GM18520 (cell line): ENCODE results near the gene CCNI.
"Not testable (repeated sequence)": the region's sequence is repeated elsewhere in the genome, so short reads cannot be mapped to it uniquely, and the experiment has no call there.

Source experiments
- ATAC-seq: cut with Tn5 transposase; IDR thresholded peaks from one replicate; pipeline ENCODE4 v1.9.1; 2021; ENCODE audit not compliant: unreplicated experiment

The CCNI gene

DNA sequence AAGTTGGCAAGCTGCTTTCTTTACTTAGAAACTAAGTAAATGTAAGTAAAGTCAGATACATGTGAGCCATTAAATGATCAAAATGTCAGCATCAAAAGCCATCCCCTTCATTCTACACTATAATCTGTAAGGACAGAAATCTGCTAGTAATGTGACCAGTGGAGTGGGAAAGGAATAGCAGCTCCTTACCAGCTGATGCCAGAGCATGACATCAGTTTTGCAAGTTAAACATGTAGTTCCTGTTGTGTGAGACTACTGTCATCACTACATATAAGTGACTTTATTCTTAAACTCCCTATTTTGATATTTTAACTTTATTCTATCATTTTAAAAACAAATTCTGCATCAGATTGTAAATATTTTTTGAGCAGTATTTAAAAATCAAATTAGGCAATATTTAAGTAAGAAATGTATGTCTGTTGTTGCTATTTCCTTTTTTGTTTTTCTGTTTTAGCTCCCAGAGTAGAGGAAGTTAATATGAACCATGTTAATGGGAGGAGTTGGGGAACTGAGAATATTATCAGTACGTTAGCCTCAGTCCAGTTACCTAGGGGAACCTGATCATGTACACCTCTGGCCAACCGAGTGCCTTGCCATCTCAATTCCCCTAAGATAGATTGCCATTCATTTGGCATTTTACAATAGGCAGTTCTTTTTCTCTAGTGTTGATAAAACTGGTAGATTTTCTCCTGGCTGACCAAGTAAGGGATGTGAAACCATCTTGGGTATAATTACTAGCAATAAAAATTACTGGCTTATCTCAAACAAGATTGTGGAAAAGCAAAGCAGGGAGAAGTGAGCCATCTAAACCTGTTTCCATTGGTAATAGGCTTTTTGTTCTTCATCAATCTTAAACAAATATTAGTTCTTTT is 34.7 kb downstream of the CCNI start:
- ATAC-seq = no peak

DNA sequence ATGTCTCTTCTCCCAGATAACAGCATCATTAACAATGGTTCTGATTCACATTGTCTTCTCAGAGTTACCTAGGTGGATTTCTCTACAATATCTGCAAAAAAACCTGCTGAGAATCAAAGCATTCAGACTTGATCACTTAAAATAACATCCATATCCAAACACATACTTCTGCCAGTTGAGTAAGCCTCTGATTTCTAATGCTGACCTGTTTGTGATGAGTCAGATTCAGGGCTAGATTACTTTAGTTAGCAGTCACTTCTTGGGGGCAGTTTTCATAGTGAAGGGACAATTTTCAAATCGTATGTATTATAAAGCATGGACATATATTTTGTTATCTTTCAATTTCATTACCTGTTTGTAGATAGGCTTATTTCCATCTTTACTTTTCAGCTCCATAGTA is 35.5 kb downstream of the CCNI start:
- no peak for ATAC-seq

DNA sequence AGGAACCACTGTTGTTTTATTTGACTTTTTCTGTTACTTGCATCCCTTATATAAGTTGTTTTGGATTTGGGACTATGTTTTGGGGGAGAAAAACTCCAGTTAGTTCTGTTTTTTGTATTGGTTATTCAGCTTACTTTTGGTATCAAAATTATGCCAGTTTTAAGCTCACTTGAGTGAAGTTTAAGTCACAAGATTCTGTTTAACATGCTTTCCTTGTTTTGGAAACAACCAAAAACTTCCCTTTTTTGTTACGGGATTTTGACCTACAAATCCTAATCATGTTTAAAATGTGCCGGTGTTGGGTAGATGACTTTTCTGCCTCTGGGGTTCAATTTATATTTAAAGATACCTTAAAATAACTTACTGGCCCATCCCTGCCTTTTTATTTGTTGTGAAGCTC is 36.0 kb downstream of the CCNI start:
- ATAC-seq = no peak

DNA sequence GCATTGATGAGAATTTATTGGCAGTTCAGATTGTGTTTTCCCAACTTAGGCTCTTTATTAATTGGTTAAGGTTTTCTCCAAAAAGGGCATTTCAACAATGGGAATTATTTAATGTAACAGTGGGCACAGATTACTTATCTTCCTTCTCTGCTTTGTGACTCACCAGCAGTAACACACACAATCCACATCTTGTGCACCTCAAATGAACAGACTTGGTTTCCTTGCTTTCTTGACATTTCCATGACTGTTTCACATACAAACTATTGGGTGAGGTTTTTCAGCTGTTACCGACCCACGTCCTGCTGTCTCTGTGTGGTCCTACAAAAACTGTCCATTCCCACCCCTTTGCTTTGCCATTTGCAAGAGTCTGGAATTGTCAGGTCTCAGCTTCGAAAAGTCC is 38.1 kb downstream of the CCNI start:
- no peak for ATAC-seq

DNA sequence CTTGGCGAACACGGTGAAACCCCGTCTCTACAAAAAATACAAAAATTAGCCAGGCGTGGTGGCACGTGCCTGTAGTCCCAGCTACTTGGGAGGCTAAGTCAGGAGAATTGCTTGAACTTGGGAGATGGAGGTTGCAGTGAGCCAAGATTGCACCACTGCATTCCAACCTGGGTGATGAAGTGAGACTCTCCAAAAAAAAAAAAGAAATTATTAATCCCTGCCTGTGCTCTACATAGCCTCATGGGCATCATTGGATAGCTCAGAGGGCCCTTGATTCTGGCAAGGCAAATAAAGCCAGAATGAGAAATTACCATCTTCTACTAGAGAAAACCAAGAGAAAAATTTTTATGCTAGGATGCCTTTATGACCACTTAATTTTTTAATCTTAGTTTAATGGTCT is 38.6 kb downstream of the CCNI start:
- ATAC-seq = not testable (repeated sequence)

DNA sequence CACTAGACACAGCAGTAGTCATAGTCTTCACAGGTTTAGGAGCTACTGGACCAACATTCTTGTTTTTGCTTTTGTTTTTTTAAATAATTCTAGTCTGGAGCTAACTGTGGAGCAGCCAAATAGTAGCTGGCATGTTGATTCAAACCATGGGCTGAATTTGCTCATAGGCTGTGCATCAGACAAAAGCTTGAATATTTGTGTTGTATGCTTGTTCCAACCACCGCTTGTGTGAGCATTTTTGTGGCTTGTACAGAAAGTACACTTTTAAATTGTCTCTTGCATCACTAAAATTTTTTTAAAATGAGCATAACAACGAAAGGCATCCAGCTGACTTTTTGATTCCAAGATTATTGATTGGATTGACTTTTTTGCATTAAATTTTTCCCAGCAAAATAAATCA is 39.6 kb downstream of the CCNI start:
- no peak for ATAC-seq

DNA sequence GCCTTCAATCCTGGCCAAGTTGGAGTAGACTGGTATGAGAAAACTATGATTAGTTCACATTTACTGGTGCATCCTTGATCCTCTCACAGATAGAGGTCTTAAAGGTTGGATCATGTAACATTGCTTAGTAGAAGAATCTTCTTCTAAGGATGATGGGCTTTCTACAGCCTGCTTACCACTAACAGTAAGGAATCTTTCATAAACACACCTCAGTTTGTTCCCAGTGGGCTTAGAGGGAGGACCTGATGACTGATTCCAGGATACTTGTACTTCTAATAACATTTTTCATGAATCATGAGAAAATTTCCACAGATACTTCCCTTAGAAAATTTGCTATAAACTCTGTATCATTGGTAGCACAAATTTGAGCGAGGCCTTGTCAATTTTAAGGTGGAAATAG is 40.6 kb downstream of the CCNI start:
- no peak for ATAC-seq

DNA sequence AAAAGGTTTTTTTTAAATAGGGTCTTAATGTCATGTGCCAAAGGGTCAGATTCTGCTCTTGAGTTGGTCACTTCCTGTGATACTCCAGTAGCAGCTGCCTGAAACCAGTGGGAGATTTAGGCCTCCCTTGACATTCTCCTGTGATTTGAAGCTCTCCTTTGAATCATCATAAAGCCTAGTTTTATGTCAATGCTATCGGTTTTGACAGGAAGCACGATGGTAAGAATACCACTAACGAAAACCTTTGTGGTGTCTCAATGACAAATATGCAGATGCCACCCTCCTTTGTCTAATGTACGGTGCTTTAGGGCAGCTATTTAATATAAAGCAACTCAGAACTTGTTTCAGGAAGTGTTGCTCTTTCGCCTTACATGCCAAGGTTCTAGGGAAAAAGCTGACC is 44.2 kb downstream of the CCNI start:
- ATAC-seq = no peak

DNA sequence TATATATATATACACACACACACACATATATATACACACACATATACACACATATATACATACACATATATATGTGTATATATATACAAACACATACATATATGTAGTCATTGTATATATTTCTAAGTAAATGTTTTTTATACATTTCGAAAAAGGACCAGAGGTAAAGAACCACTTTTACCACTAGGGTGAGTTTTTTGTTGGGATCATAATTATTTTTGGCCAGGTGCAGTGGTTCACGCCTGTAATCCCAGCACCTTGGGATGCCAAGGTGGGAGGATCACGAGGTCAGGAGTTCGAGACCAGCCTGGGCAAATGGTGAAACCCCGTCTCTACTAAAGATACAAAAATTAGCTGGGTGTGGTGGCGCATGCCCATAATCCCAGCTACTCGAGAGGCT is 46.0 kb downstream of the CCNI start:
- not testable (repeated sequence) for ATAC-seq

DNA sequence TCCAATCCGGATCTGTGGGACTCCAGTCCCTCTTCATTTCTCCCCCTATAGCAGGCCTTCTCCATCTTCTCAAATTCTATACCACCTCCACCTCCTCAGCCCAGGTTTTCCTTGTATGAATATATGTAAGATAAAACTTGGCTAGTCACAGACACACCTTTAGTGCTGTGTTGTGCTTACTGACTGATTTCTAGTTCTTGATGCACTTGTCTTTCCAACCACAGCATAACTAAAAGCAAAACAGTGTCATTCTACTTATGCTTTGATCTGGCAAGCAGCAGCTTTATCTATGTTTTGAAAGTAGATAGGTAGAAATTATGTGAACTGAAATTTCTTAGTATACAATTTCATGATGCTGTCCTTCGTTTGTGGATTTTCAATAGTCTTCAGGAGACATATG is 47.5 kb downstream of the CCNI start:
- ATAC-seq = no peak

DNA sequence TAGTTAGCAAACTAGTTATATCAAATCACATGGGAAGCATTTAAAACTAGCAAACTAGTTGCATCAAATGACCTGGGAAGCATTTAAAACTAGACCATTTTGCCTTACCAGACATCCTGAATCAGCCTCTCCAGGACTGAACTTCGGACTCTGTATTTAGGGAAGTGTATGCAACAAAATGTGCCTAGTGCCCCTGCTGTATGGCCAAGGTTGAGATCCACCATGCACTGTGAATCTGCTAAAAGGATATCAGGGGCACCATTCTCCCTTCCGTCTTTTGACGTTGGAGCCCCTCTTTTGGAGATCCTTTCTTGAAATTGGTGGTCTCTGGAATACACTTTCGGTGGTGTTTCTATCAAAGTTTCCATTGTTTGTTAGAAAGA is 49.5 kb downstream of the CCNI start:
- ATAC-seq = no peak

DNA sequence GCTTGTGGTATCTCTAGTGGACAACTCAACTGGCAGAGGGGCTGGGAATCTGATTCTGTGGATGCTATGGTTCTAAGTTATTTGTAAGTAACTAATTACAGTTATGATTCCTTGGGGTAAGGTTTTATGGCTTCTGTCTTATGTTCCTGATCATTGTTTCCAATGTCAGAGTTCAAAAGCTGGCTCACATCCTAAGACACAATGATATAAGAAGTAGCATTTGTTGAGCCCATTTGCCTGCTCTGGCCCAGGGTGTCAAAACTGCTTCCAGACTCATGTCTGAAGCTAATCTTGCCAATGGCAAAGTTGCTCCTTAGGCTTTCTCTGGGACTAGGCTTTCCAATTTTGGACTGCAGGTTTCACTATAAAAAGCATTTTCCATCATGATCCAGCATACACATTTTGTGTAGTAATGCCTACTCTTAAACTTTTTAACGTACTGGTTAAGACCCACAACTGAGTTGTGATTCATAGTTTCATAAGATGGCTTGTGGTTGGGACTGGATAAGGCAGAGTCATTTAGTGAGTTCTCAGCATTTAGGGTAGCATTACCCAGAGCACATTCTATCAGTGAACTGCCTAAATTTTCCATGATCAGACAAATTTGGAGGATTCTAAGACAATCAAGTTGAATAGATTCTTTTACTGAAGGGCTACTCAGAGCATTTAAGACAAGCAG is 50.0 kb downstream of the CCNI start:
- peak; percentile 79 for ATAC-seq

DNA sequence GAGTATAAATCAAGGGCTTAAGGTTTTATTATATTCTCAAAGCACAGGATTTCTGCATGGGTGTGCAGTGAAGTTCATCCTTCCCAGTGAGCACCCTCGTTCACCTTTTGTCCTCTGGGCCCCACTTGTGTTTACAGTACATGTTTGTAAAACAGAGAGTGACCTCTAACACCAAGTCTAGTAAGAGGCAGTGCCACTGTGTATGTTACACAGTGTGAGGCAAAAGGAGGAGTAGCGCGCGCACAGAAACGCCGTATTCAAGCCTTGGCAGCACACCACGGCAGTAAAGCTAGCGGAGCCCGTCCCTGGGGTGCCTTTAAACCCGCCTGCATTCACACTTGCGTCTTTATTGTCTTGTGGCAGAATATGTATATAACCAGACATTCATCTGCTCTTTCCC is 51.9 kb downstream of the CCNI start:
- no peak for ATAC-seq

DNA sequence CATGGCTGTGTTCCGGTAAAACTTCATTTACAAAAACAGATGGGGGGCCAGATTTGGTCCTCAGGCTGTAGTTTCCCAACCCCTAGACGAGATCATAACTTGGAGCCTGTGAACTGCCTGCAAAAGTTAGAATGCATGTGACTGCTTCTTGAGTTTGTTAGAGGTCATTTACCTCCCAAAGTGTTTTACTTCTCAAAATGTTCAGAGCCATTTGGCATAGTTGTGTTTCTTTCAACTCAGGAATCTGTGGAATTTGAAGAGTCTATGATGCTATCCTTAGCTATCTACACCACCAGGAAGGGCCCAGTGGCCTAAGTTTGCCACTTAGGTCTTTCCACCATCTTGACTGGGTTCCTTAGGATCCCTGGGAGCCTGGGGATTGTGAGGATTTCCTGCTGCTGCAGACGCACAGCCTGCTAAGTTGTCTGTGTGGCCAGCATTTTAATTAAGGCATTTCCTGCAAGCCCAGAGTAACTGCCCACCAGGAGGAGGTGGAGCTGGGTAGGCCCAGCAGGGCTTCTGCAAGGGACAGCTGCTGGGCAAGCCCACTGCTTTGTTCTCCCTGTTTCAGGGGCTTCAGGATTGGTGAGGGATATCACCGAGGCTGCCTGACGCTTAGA is 53.1 kb downstream of the CCNI start:
- no peak for ATAC-seq

DNA sequence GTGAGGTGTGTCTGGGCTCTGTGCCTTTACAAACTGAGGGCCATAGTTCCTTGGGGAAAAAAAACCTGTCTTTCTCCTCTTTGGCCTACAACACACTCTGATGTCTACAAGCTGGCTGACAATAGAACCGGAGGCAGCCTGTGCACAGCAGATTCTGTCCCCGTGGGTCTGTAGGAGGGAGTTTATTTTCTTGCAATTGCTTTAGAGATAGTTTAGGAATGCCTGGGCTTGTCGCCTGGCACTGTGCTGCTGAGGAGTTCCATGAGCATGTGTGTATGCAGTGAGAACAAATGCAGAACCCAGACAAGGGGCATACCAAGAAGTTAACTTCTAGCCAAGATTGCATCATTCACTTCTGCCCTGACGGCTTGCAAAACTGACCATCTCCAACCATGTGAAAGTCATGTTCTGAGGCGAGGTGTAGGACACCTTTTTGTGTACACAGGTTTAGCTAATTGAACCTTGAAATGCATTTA is 54.1 kb downstream of the CCNI start:
- no peak for ATAC-seq

DNA sequence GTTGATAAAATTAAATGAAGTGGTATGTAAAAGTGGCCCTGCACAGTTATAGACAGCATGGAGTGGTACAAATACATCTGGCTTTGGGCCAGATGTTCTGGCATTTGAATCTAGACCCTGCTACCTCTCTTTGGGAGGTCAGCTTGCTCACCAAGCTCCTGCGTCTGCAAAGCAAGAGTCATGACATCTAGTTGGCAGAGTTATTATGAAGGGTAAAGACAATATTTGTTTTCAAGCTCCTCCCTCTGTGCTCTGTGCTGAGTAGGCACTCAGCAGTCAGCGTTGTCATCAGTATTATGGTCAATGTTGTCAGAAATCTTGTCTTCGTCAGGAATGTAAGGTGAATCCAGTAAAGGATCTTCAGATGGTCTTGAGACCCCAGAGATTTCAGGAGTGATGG is 55.8 kb downstream of the CCNI start:
- ATAC-seq = no peak

DNA sequence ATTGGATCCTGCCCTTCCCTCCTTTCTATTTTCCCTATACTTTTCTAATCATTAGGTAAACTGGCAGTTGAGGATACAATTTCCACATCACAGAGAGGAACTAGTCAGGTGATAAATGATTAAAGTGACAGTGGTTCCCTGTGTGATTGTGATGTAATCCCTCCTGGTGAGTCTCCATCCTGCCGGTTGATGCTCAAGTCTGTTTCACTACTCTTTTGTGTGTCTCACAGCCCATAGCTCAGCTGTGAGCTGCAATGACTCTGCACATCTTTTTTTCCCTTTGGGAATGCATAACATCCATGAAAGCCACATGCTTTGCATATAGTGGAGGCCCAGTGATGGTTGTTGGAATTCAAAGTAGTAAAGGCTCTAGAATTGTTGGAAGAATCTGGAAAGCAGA is 60.4 kb downstream of the CCNI start:
- no peak for ATAC-seq

DNA sequence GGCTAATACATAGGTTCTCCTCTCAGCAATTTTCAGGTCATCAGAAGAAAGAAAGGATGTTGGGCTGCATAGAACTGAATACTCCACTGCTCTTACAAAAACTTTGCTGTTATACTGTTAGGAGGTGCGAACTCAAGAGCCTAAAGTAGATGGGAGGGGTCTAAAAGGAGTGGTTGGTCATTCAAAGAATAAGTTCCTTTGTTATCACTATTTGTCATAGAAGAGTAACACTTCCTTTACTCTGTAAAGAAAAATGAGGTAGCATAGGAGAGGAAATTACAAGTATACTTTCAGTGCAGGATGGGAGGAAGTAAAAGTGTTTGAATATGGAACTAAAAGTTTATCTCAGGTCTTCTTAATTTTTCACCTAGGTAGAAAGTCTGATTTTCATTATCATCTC is 61.5 kb downstream of the CCNI start:
- ATAC-seq = no peak

DNA sequence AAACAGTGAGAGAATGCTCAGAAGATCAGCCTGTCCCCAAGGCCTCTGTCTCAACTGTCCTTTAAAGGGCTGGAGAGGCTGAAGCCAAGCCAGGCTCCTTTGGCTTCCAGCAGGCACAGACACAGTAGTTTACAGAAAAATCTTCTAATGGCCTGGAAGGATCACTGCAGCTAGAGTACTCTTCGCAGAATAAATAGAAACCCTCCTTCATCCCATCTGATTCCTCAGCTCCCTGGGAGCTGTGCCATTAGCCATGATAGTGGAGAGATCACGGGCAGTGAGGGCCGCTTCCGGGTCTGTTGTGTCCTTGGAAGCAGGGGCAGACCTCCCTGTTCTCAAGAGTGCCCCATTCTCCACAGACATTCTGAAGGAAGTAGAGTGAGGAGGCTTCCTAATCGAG is 63.1 kb downstream of the CCNI start:
- ATAC-seq = no peak

DNA sequence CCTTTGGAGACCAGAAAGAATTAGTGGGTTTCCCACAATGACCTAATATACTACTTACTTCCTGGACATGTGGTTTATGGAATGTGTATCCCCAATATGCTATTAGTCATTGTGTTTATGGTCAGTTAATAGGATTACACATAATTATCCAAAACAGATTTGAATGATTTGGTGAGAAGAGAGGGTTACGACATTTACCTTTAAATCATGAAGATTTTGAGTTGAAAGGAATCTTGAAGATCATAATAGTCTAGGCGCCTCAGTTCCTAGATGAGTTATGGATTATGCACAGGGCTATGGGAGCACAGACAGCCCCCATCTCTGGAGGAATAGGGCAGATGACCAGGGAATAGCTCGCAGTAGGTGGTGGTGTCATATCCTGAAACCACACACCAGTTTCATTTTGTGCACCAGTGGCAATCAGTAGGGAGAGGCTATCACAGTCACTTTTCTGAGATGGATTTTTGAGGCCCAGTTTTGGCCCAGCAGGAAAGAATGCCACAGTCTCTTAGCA is 64.9 kb downstream of the CCNI start:
- ATAC-seq = no peak

DNA sequence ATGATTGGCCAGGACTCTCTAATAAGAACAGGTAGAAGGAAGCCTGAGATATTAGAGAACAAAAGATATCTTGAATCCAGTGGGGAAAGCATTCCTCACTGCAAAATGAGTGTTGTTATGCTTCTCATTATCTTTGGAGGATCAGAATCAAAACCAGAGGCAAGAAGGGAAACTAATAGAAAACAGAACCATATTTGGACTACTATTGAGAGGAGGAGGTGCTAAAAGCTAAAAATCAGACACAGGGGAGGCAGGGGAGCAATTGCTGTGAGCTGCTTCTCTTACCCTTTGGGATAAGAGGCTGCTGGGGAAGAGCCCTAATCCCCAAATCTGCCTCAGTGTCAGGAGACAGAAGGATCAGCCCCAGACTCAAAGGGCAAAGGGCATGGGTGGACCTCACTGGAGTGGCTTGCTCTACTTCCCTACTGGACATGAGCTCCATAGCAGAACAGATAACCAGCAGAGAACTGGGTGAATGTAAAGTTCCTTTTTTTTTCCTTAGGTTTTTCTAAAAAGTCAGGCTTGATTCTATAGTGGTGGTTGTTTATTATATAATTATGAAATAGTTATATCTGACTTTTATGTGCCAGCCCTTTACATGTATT is 66.2 kb downstream of the CCNI start:
- ATAC-seq = no peak
